ENCODE data around the gene CCDC13. TPM values are rescaled to one million over a fixed set of nuclear protein-coding genes. Genes with fewer than 3 reads are reported as not detected.

Gene CCDC13
- total and polyA plus RNA-seq, 2 of the 13 experiments (the other 11 are each of a cell fraction or from before 2014, with no cell fraction given) = 0.22 to 0.51 TPM

DNA sequence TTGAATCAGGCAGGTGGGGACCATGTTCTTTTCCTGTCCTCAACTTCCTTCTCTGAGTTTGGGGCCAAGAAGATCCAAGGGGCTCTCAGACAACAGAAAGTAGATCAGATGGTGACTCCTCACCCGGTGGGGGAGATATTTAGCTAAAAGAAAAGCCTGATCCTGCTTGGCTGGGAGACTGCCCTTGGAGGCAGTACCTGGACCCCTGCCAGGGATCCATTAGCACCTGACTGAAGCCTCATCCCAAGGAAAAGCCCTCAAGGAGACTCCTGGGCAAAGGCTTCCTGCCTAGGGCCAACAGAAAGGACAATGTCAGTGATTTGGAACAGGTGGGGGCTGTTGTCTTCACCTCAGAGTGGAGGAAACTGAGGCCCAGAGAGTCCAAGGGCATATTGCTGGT, 37.0 kb downstream of the CCDC13 start:
- FAIRE-seq = no peak
- no peak for ATAC-seq
- no peak for DNase-seq (ENCODE audit: low spot score)
- H3K27me3 ChIP-seq (ENCODE audit: control insufficient read depth in 1 of 2, insufficient read depth in 2 of 2, low read length in 2 of 2) = no peaks in the 10 kb centered on the region
- no peaks in the 10 kb centered on the region for H4K20me1 ChIP-seq (ENCODE audit: insufficient read depth, low read length)
- intact Hi-C loops (cut with micrococcal nuclease; ENCODE audit: unreplicated experiment) = no loop called here
- 79% methylated on average over 1 of the region's 1 CpG for WGBS (ENCODE audit: low lambda C conversion rate)
- no peaks in the 10 kb centered on the region for H3K36me3 ChIP-seq (replicated peaks in 1 of 2; ENCODE audit: control insufficient read depth in 1 of 2, insufficient read depth in 2 of 2, low read length in 2 of 2)
- no peak overlapping the region for H2AFZ ChIP-seq (ENCODE audit: low read length)
- H3K27ac ChIP-seq (ENCODE audit: extremely low read length, insufficient read depth, low read length) = no peak overlapping the region
- H3K9ac ChIP-seq (ENCODE audit: insufficient read depth, low read depth, low read length) = no peak overlapping the region
- H3K4me2 ChIP-seq (ENCODE audit: low read depth, low read length) = no peak overlapping the region
- TF ChIP-seq SIX1 (CRISPR knock-in tag; IDR thresholded peaks at IDR 0.05; ENCODE audit: borderline replicate concordance) (no peak), BORCS8-MEF2B (CRISPR knock-in tag; IDR thresholded peaks at IDR 0.05) (no peak), RARA (CRISPR knock-in tag; IDR thresholded peaks at IDR 0.05) (no peak), ZBTB42 (CRISPR knock-in tag; IDR thresholded peaks at IDR 0.05) (no peak), ZNF10 (CRISPR knock-in tag; IDR thresholded peaks at IDR 0.05; ENCODE audit: borderline replicate concordance, low read depth) (no peak), ZKSCAN5 (CRISPR knock-in tag; IDR thresholded peaks at IDR 0.05) (no peak), ADNP (CRISPR knock-in tag; IDR thresholded peaks at IDR 0.05) (no peak), IKZF4 (CRISPR knock-in tag; IDR thresholded peaks at IDR 0.05; ENCODE audit: borderline replicate concordance, low read depth, not compliant biosample characterization) (no peak), TRIM24 (CRISPR knock-in tag; IDR thresholded peaks at IDR 0.05) (no peak), TBL1XR1 (IDR thresholded peaks at IDR 0.05; ENCODE audit: borderline replicate concordance, low read length, partially characterized antibody) (no peak), PRMT3 (CRISPR knock-in tag; IDR thresholded peaks at IDR 0.05; ENCODE audit: borderline replicate concordance, low read depth) (no peak), BCL6 (CRISPR knock-in tag; IDR thresholded peaks at IDR 0.05) (no peak), ZNF546 (CRISPR knock-in tag; conservative IDR thresholded peaks at IDR 0.05) (no peak), TAF15 (IDR thresholded peaks at IDR 0.05; ENCODE audit: low read depth, low read length, poor library complexity, severe bottlenecking) (no peak), XRCC5 (optimal IDR thresholded peaks at IDR 0.05; ENCODE audit: low read length) (no peak), AKAP8 (CRISPR knock-in tag; IDR thresholded peaks at IDR 0.05) (no peak)
- TF ChIP-seq, protein P1, sequence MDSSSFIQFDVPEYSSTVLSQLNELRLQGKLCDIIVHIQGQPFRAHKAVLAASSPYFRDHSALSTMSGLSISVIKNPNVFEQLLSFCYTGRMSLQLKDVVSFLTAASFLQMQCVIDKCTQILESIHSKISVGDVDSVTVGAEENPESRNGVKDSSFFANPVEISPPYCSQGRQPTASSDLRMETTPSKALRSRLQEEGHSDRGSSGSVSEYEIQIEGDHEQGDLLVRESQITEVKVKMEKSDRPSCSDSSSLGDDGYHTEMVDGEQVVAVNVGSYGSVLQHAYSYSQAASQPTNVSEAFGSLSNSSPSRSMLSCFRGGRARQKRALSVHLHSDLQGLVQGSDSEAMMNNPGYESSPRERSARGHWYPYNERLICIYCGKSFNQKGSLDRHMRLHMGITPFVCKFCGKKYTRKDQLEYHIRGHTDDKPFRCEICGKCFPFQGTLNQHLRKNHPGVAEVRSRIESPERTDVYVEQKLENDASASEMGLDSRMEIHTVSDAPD (CRISPR knock-in tag; IDR thresholded peaks at IDR 0.05) = no peak
- TF ChIP-seq, protein P2, sequence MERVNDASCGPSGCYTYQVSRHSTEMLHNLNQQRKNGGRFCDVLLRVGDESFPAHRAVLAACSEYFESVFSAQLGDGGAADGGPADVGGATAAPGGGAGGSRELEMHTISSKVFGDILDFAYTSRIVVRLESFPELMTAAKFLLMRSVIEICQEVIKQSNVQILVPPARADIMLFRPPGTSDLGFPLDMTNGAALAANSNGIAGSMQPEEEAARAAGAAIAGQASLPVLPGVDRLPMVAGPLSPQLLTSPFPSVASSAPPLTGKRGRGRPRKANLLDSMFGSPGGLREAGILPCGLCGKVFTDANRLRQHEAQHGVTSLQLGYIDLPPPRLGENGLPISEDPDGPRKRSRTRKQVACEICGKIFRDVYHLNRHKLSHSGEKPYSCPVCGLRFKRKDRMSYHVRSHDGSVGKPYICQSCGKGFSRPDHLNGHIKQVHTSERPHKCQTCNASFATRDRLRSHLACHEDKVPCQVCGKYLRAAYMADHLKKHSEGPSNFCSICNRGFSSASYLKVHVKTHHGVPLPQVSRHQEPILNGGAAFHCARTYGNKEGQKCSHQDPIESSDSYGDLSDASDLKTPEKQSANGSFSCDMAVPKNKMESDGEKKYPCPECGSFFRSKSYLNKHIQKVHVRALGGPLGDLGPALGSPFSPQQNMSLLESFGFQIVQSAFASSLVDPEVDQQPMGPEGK (CRISPR knock-in tag; IDR thresholded peaks at IDR 0.05) = no peak
- TF ChIP-seq, protein P3, sequence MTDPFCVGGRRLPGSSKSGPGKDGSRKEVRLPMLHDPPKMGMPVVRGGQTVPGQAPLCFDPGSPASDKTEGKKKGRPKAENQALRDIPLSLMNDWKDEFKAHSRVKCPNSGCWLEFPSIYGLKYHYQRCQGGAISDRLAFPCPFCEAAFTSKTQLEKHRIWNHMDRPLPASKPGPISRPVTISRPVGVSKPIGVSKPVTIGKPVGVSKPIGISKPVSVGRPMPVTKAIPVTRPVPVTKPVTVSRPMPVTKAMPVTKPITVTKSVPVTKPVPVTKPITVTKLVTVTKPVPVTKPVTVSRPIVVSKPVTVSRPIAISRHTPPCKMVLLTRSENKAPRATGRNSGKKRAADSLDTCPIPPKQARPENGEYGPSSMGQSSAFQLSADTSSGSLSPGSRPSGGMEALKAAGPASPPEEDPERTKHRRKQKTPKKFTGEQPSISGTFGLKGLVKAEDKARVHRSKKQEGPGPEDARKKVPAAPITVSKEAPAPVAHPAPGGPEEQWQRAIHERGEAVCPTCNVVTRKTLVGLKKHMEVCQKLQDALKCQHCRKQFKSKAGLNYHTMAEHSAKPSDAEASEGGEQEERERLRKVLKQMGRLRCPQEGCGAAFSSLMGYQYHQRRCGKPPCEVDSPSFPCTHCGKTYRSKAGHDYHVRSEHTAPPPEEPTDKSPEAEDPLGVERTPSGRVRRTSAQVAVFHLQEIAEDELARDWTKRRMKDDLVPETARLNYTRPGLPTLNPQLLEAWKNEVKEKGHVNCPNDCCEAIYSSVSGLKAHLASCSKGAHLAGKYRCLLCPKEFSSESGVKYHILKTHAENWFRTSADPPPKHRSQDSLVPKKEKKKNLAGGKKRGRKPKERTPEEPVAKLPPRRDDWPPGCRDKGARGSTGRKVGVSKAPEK (CRISPR knock-in tag; IDR thresholded peaks at IDR 0.05; ENCODE audit: borderline replicate concordance) = no peak
- ChIA-PET CTCF (ENCODE audit: low intra/inter-chr PET ratio, low total read pairs) (no interaction called here), POLR2A (no interaction called here)
- in situ Hi-C loops (cut with HindIII; ENCODE audit: extremely low pct_ligation_motif_present, low pct_unique_long_range_greater_than_20kb) = no loop called here
- no peak overlapping the region for H3K4me3 ChIP-seq (replicated peaks in 1 of 3; ENCODE audit: insufficient read depth in 1 of 3, low read depth in 2 of 3, low read length in 3 of 3)
- H3K4me1 ChIP-seq (ENCODE audit: insufficient read depth, low read length) = peaks cover 62% of the 10 kb centered on the region
- no peaks in the 10 kb centered on the region for H3K9me3 ChIP-seq (ENCODE audit: low read length)
- no TSS peak for BruUV-seq (replicated peaks)
- H3K79me2 ChIP-seq (ENCODE audit: insufficient read depth, low read length) = no peaks in the 10 kb centered on the region

Data from HepG2 (cell line).